Large intestine (tissue), 3 donors: Measurements from ENCODE around the gene CLCA1. TPM values are rescaled to one million over a fixed set of nuclear protein-coding genes. Genes with fewer than 3 reads are reported as not detected.
"Not testable (repeated sequence)": the region's sequence is repeated elsewhere in the genome, so short reads cannot be mapped to it uniquely, and the experiment has no call there.

Experiments
- DNase-seq, 2 donors: peaks; one replicate each; pipeline versions ENCODE4 v3.0.0 to v3.0.0-alpha.2; 2013
- H3K27ac ChIP-seq: one replicate; pipeline ENCODE4 v1.5.1; 2013; ENCODE audit warnings: low read length
- H3K27me3 ChIP-seq: 2 replicates; pipeline ENCODE4 v1.6.1; 2013; ENCODE audit warnings: low read length; ENCODE audit not compliant: control insufficient read depth, insufficient read depth
- H3K36me3 ChIP-seq: 2 replicates; pipeline ENCODE4 v1.6.1; 2013; ENCODE audit warnings: low read length; ENCODE audit not compliant: control insufficient read depth, insufficient read depth
- H3K4me1 ChIP-seq: one replicate; pipeline ENCODE4 v1.6.1; 2013; ENCODE audit warnings: low read length; ENCODE audit not compliant: control insufficient read depth, insufficient read depth
- H3K4me3 ChIP-seq: one replicate; pipeline ENCODE4 v1.5.1; 2013; ENCODE audit warnings: low read length
- H3K9me3 ChIP-seq: one replicate; pipeline ENCODE4 v1.6.1; 2013; ENCODE audit warnings: mild to moderate bottlenecking, low read depth, low read length, moderate library complexity; ENCODE audit not compliant: control insufficient read depth
- WGBS: methylation state at CpG from one replicate; pipeline ENCODE4 v1.1.5; 2013; ENCODE audit warnings: low lambda C conversion rate; ENCODE audit not compliant: insufficient coverage; 5-methylcytosine and 5-hydroxymethylcytosine counted together
- polyA plus RNA-seq: library from polyadenylated mRNA; unstranded; fragments of 120-200 nt; gene quantifications from one replicate; pipeline ENCODE4 v1.2.1, GENCODE V29; 2013

Gene CLCA1
- polyA plus RNA-seq, 1 donor, result 2,132 TPM

GRCh38 chr1:86502125-86502646 lies 33.5 kb downstream of the CLCA1 start:
- H3K4me3 ChIP-seq, result peak overlapping the region; percentile 41
- H3K27me3 ChIP-seq, H3K36me3 ChIP-seq, H3K4me1 ChIP-seq, H3K9me3 ChIP-seq: not testable (repeated sequence)
- WGBS, result no CpG with 5 or more reads among the region's 16 CpGs
- H3K27ac ChIP-seq, result peak overlapping the region; percentile 62
- DNase-seq, result peak; percentile 29 to 73

GRCh38 chr1:86502721-86503405 lies 34.1 kb downstream of the CLCA1 start:
- no peaks in the 10 kb centered on the region for H3K27me3 ChIP-seq
- H3K4me1 ChIP-seq, result peaks cover 8% of the 10 kb centered on the region
- DNase-seq, result peak in 1 of 2 donors; percentile 72
- H3K36me3 ChIP-seq, result no peaks in the 10 kb centered on the region
- no peaks in the 10 kb centered on the region for H3K9me3 ChIP-seq
- WGBS, result 40% methylated on average over 1 of the region's 18 CpGs
- peak overlapping the region; percentile 62 for H3K27ac ChIP-seq
- H3K4me3 ChIP-seq, result peak overlapping the region; percentile 41

GRCh38 chr1:86503406-86504136 lies 34.8 kb downstream of the CLCA1 start:
- peaks cover 8% of the 10 kb centered on the region for H3K4me1 ChIP-seq
- H3K36me3 ChIP-seq, result no peaks in the 10 kb centered on the region
- H3K27ac ChIP-seq, result peak overlapping the region; percentile 62
- peak overlapping the region; percentile 41 for H3K4me3 ChIP-seq
- WGBS, result no CpG with 5 or more reads among the region's 18 CpGs
- peak in 1 of 2 donors; percentile 67 for DNase-seq
- H3K9me3 ChIP-seq, result no peaks in the 10 kb centered on the region
- H3K27me3 ChIP-seq, result no peaks in the 10 kb centered on the region

GRCh38 chr1:86504137-86504479 lies 35.4 kb downstream of the CLCA1 start:
- Histone ChIP-seq H3K36me3 (no peaks in the 10 kb centered on the region), H3K4me1 (peaks cover 8% of the 10 kb centered on the region), H3K9me3 (no peaks in the 10 kb centered on the region), H3K27me3 (no peaks in the 10 kb centered on the region), H3K4me3 (peak overlapping the region; percentile 41), H3K27ac (peak overlapping the region; percentile 62)
- DNase-seq, result no peak
- whole genome bisulfite sequencing, result 58% methylated on average over 7 of the region's 9 CpGs

- H3K27ac ChIP-seq, result no peak overlapping the region
- DNase-seq, result no peak
- H3K36me3 ChIP-seq, result no peaks in the 10 kb centered on the region
- no peaks in the 10 kb centered on the region for H3K27me3 ChIP-seq
- no peaks in the 10 kb centered on the region for H3K9me3 ChIP-seq
- 90% methylated on average over 2 of the region's 9 CpGs for WGBS
- H3K4me1 ChIP-seq, result peaks cover 8% of the 10 kb centered on the region
- H3K4me3 ChIP-seq, result no peak overlapping the region
These were observed 36.3 kb downstream of the CLCA1 start for GRCh38 chr1:86504895-86505563.

- WGBS, result no CpG with 5 or more reads among the region's 4 CpGs
- DNase-seq, result no peak
- Histone ChIP-seq H3K36me3 (no peaks in the 10 kb centered on the region), H3K27me3 (no peaks in the 10 kb centered on the region), H3K27ac (no peak overlapping the region), H3K4me3 (no peak overlapping the region), H3K9me3 (no peaks in the 10 kb centered on the region), H3K4me1 (peaks cover 8% of the 10 kb centered on the region)
These were observed 36.8 kb downstream of the CLCA1 start for GRCh38 chr1:86505564-86505902.

- DNase-seq, result no peak
- Histone ChIP-seq H3K9me3 (no peaks in the 10 kb centered on the region), H3K4me1 (peaks cover 4% of the 10 kb centered on the region), H3K4me3 (no peak overlapping the region), H3K27ac (no peak overlapping the region), H3K36me3 (no peaks in the 10 kb centered on the region), H3K27me3 (no peaks in the 10 kb centered on the region)
- WGBS, result 60% methylated on average over 2 of the region's 13 CpGs
These were observed 39.3 kb downstream of the CLCA1 start for GRCh38 chr1:86507935-86508582.

- H3K27ac ChIP-seq, result no peak overlapping the region
- 100% methylated on average over 1 of the region's 2 CpGs for WGBS
- no peak for DNase-seq
- H3K4me3 ChIP-seq, result no peak overlapping the region
- no peaks in the 10 kb centered on the region for H3K27me3 ChIP-seq
- no peaks in the 10 kb centered on the region for H3K36me3 ChIP-seq
- no peaks in the 10 kb centered on the region for H3K4me1 ChIP-seq
- H3K9me3 ChIP-seq, result no peaks in the 10 kb centered on the region
These were observed 39.8 kb downstream of the CLCA1 start for GRCh38 chr1:86508583-86508969.

- DNase-seq, result peak in 1 of 2 donors; percentile 44
- whole genome bisulfite sequencing, result no CpG with 5 or more reads among the region's 2 CpGs
- Histone ChIP-seq H3K36me3 (no peaks in the 10 kb centered on the region), H3K9me3 (no peaks in the 10 kb centered on the region), H3K4me3 (no peak overlapping the region), H3K27me3 (no peaks in the 10 kb centered on the region), H3K4me1 (no peaks in the 10 kb centered on the region), H3K27ac (no peak overlapping the region)
These were observed 46.9 kb downstream of the CLCA1 start for GRCh38 chr1:86515597-86515996.

- H3K36me3 ChIP-seq, result no peaks in the 10 kb centered on the region
- H3K27me3 ChIP-seq, result no peaks in the 10 kb centered on the region
- DNase-seq, result no peak
- H3K9me3 ChIP-seq, result no peaks in the 10 kb centered on the region
- no CpG with 5 or more reads among the region's 1 CpG for WGBS
- H3K4me3 ChIP-seq, result no peak overlapping the region
- H3K4me1 ChIP-seq, result no peaks in the 10 kb centered on the region
- H3K27ac ChIP-seq, result no peak overlapping the region
These were observed 47.6 kb downstream of the CLCA1 start for GRCh38 chr1:86516335-86516734.
